Right lobe of liver (tissue), 6 donors: ENCODE results near the gene LRIT3. TPM values are rescaled to one million over a fixed set of nuclear protein-coding genes. Genes with fewer than 3 reads are reported as not detected.

ENCODE experiments used
- ATAC-seq, 4 donors: fragments of 200-7000 bp; cut with Tn5 transposase; one replicate each; pipeline ENCODE4 v1.9.1; 2020; ENCODE audit warnings: mild to moderate bottlenecking in 4 of 4, moderate library complexity in 4 of 4
- DNase-seq, 3 donors: peaks; one replicate each; pipeline ENCODE4 v3.0.0-alpha.2; 2020
- H3K27ac ChIP-seq, 3 donors: fragments of 200-600 bp; one replicate each; pipeline ENCODE4 v1.8.0; 2022
- H3K27me3 ChIP-seq, 2 donors: fragments of 200-600 bp; one replicate each; pipeline ENCODE4 v1.8.0; 2022
- H3K36me3 ChIP-seq, 4 donors: fragments of 200-600 bp; sonication (generic) in 1 of 4; one replicate each; pipeline versions ENCODE4 v1.5.1 to v1.8.0; 2017 to 2022; ENCODE audit warnings: control low read depth in 1 of 4
- H3K4me1 ChIP-seq, 4 donors: fragments of 200-600 bp; sonication (generic) in 1 of 4; one replicate each; pipeline versions ENCODE4 v1.5.1 to v1.8.0; 2017 to 2022; ENCODE audit warnings: control low read depth in 1 of 4
- H3K4me3 ChIP-seq, 3 donors: fragments of 200-600 bp; one replicate each; pipeline ENCODE4 v1.8.0; 2022
- H3K9me3 ChIP-seq, 4 donors: fragments of 200-600 bp; sonication (generic) in 1 of 4; one replicate each; pipeline versions ENCODE4 v1.5.1 to v1.8.0; 2017 to 2022; ENCODE audit warnings: control low read depth in 1 of 4
- POLR2A ChIP-seq: fragments of 450-650 bp; IDR thresholded peaks from one replicate; pipeline ENCODE4 v1.6.1; 2017; ENCODE audit warnings: antibody characterized with exemption, mild to moderate bottlenecking
- WGBS: methylation state at CpG from one replicate; pipeline ENCODE4 v1.1.6; 2018; ENCODE audit warnings: low coverage, low lambda C conversion rate; ENCODE audit not compliant: insufficient coverage; ENCODE audit errors: missing lambda C conversion rate; 5-methylcytosine and 5-hydroxymethylcytosine counted together
- intact Hi-C, 2 donors: fragments of 100-400 bp; cut with DNase I; formaldehyde crosslinking; loops; one replicate each; pipeline versions ENCODE4 v1.11.2 to v1.14.1; 2022
- total RNA-seq, 6 experiments: library from RNA; depleted of rRNA in 2 of 6; stranded (reverse); fragments of >200 nt in 2 of 6; fragmentation: NEBNext Ultra II Directional in 3 of 6; extraction: Animal tissue kit (Norgen Biotek cat#: 25700) in 3 of 6; gene quantifications; one replicate each; pipeline versions ENCODE4 v1.1.0 to v1.2.4, GENCODE V29; 2016 to 2023
- TF ChIP-seq, protein P1 (sequence below), 4 donors: fragments of 200-600 bp in 3 of 4; fragments of 450-650 bp in 1 of 4; IDR thresholded peaks; one replicate each; pipeline versions ENCODE4 v1.5.1 to v1.8.0; 2016 to 2022; ENCODE audit warnings: antibody characterized with exemption in 4 of 4, mild to moderate bottlenecking in 2 of 4
- donor health status: DM: no; HTN: yes; CAD: no.
- donor health status: DM: no; HTN: no; CAD: no.
- donor health status: DM: no; HTN: no; CAD: no.
- donor health status: DM: no; HTN: yes; CAD: no.
- donor health status: DM: no; HTN: yes; CAD: no.

LRIT3 gene
- total RNA-seq, 6 experiments from 2014 or later, result 0.05 to 0.25 (median 0.15) TPM

DNA sequence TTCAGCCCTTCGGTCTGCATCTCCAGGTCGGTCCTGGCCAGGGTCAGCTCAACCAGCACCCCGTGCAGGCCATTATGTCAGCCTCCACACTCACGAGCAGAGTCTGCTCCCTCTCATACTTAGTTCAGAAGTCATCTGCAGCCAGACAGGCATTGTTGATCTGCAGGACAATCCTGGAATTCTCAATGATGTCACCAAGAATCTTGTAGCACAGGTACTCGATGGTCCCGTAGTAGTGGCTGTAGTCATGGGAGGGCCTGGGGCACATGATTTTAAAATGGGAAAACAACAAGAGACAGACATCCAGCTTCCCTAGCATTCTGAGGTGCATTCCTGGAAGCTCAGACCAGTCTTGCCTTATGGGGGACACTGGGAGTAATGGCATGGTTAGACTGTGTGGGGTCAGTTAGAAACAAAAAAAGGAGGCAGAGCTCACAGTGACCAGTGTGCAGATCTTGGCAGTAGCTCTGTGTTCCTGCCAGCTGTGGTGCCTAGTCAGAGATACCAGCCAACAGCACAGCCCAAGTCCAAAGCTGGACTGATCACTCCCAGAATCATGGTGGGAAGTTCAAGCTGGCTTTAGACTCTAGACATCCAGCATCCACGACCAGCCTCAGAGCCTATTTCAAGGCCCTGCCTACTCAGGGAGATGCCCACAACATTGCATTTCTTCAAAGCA, 31.9 kb downstream of the LRIT3 start:
- no peaks in the 10 kb centered on the region for H3K9me3 ChIP-seq
- no peaks in the 10 kb centered on the region for H3K4me1 ChIP-seq
- 94% methylated on average over 5 of the region's 7 CpGs for WGBS
- H3K36me3 ChIP-seq, result no peaks in the 10 kb centered on the region
- no peak for DNase-seq
- no peaks in the 10 kb centered on the region for H3K27me3 ChIP-seq
- H3K4me3 ChIP-seq, result no peak overlapping the region
- TF ChIP-seq, protein P1, sequence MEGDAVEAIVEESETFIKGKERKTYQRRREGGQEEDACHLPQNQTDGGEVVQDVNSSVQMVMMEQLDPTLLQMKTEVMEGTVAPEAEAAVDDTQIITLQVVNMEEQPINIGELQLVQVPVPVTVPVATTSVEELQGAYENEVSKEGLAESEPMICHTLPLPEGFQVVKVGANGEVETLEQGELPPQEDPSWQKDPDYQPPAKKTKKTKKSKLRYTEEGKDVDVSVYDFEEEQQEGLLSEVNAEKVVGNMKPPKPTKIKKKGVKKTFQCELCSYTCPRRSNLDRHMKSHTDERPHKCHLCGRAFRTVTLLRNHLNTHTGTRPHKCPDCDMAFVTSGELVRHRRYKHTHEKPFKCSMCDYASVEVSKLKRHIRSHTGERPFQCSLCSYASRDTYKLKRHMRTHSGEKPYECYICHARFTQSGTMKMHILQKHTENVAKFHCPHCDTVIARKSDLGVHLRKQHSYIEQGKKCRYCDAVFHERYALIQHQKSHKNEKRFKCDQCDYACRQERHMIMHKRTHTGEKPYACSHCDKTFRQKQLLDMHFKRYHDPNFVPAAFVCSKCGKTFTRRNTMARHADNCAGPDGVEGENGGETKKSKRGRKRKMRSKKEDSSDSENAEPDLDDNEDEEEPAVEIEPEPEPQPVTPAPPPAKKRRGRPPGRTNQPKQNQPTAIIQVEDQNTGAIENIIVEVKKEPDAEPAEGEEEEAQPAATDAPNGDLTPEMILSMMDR (IDR thresholded peaks at IDR 0.05), result no peak
- TF ChIP-seq POLR2A, result no peak
- ATAC-seq, result no peak
- no peak overlapping the region for H3K27ac ChIP-seq
- intact Hi-C loops, result no loop called here

DNA sequence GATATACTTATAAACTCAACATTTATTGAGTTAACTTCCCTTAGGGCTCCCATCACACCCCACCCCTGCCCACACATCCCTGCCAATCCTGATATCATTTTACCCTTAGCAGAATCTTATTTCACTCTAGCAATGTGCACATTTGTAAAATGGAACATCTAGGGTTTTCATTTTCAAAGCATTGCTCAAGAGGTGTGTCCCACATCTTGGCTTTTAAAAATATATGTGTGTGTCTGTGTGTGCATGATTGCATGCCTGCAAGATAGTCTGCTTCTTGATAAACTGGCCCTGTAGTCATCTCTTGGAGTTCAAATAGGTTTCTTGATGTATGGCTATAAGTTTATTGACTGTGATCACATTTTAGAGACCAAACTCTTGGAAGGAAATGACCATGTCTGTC, 38.4 kb downstream of the LRIT3 start:
- Histone ChIP-seq H3K4me1 (no peaks in the 10 kb centered on the region), H3K36me3 (no peaks in the 10 kb centered on the region), H3K9me3 (no peaks in the 10 kb centered on the region), H3K27ac (no peak overlapping the region), H3K27me3 (no peaks in the 10 kb centered on the region), H3K4me3 (no peak overlapping the region)
- TF ChIP-seq, protein P1 (IDR thresholded peaks at IDR 0.05), result no peak
- TF ChIP-seq POLR2A, result no peak
- no peak for ATAC-seq
- no peak for DNase-seq
- intact Hi-C loops, result no loop called here

DNA sequence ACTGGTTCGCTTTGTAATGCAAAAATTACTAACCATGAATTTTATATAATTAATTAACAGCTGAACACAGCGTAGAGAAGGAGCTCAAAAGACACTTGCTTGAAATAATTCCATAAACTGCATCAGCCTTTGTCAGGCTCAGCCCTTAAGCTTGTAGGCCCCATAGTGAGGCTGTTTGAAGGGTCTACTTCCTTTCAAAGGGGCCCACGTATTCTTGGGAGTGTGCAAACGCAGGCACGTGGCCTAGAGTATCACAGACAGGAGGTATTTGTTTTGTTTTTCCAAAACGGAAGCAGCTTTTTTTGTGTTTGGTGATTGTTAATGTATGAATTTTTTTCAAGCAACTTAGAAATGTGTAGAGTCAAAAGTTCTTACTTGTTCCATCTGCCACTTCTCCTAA, 39.2 kb downstream of the LRIT3 start:
- TF ChIP-seq, protein P1 (IDR thresholded peaks at IDR 0.05), result no peak
- TF ChIP-seq POLR2A, result no peak
- H3K4me1 ChIP-seq, result no peaks in the 10 kb centered on the region
- no peak overlapping the region for H3K4me3 ChIP-seq
- no peaks in the 10 kb centered on the region for H3K27me3 ChIP-seq
- DNase-seq (no peak), ATAC-seq (no peak)
- no peak overlapping the region for H3K27ac ChIP-seq
- 46% methylated on average over 6 of the region's 6 CpGs for WGBS
- intact Hi-C loops, result no loop called here
- no peaks in the 10 kb centered on the region for H3K36me3 ChIP-seq
- H3K9me3 ChIP-seq, result no peaks in the 10 kb centered on the region

DNA sequence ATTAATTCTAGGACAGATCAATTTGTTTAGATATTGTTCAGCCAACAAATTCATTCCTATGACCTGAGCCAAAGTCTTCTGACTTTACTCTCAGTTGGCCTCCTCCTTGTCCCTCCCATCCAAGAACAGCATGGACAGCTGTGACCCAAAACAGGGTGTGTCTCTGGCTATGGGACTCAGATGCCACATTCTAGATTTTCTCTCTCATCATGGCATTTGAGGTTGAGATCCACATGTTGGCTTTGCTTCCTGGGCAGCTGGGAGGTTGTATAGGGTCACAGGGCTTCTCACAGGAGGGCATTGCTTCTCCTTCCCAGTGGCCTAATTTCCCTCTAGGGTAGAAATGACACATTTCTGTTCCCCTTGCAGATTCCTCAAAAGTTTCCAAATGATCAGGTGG, 42.2 kb downstream of the LRIT3 start:
- intact Hi-C loops, result no loop called here
- ATAC-seq (no peak), DNase-seq (no peak)
- H3K4me1 ChIP-seq, result no peaks in the 10 kb centered on the region
- TF ChIP-seq, protein P1 (IDR thresholded peaks at IDR 0.05), result no peak
- no peaks in the 10 kb centered on the region for H3K36me3 ChIP-seq
- no peak overlapping the region for H3K4me3 ChIP-seq
- no peak overlapping the region for H3K27ac ChIP-seq
- H3K9me3 ChIP-seq, result no peaks in the 10 kb centered on the region
- H3K27me3 ChIP-seq, result no peaks in the 10 kb centered on the region
